CD8-positive, alpha-beta memory T cell (primary cell): Measurements from ENCODE around the gene SLC43A3. TPM values are rescaled to one million over a fixed set of nuclear protein-coding genes. Genes with fewer than 3 reads are reported as not detected.

Source experiments
- polyA plus RNA-seq: library from polyadenylated mRNA; unstranded; fragments of 300-500 nt; fragmentation: Illumina TruSeq; gene quantifications from one replicate; pipeline ENCODE4 v1.2.3, GENCODE V29; 2021
- total RNA-seq, 2 experiments: library from RNA; stranded (reverse); gene quantifications; one replicate each; pipeline ENCODE4 v1.2.3, GENCODE V29; 2021

The SLC43A3 gene
- total and polyA plus RNA-seq, 3 experiments from 2014 or later = 32.6 to 447 (median 434) TPM

Other genes with a start within 250 kb of the SLC43A3 start
- not detected for gene LRRC55, start 245.2 kb downstream of the SLC43A3 start, total RNA-seq
- not detected for gene LRRC55, start 245.2 kb downstream of the SLC43A3 start, polyA plus RNA-seq
- not detected for gene APLNR, start 189.9 kb downstream of the SLC43A3 start, total RNA-seq
- gene APLNR, start 189.9 kb downstream of the SLC43A3 start, polyA plus RNA-seq = not detected
- gene TNKS1BP1, start 102.2 kb downstream of the SLC43A3 start, total RNA-seq = 1 to 10 TPM; 8.7 to 9.6 TPM
- 3.0 TPM for gene TNKS1BP1, start 102.2 kb downstream of the SLC43A3 start, polyA plus RNA-seq
- gene SSRP1, start 91.2 kb downstream of the SLC43A3 start, total RNA-seq = 100 to 1,000 TPM; 308 to 314 TPM
- gene SSRP1, start 91.2 kb downstream of the SLC43A3 start, polyA plus RNA-seq = 44.5 TPM
- gene P2RX3, start 88.8 kb downstream of the SLC43A3 start, total RNA-seq = not detected
- not detected for gene P2RX3, start 88.8 kb downstream of the SLC43A3 start, polyA plus RNA-seq
- gene PRG3, start 46.0 kb downstream of the SLC43A3 start, total RNA-seq = not detected
- gene PRG3, start 46.0 kb downstream of the SLC43A3 start, polyA plus RNA-seq = not detected
- under 1 TPM in 1 of 2 experiments, not detected in 1; 0.44 TPM for gene PRG2, start 36.5 kb downstream of the SLC43A3 start, total RNA-seq
- not detected for gene PRG2, start 36.5 kb downstream of the SLC43A3 start, polyA plus RNA-seq
- gene RTN4RL2, start 33.4 kb upstream of the SLC43A3 start, total RNA-seq = under 1 TPM; 0.24 to 0.27 TPM
- 0.28 TPM for gene RTN4RL2, start 33.4 kb upstream of the SLC43A3 start, polyA plus RNA-seq
- gene SLC43A1, start 88.6 kb upstream of the SLC43A3 start, total RNA-seq = 10 to 100 TPM; 24.2 to 25.3 TPM
- 23.5 TPM for gene SLC43A1, start 88.6 kb upstream of the SLC43A3 start, polyA plus RNA-seq
- 100 to 1,000 TPM; 151 to 154 TPM for gene TIMM10, start 103.6 kb upstream of the SLC43A3 start, total RNA-seq
- 72.2 TPM for gene TIMM10, start 103.6 kb upstream of the SLC43A3 start, polyA plus RNA-seq
- gene SMTNL1, start 110.5 kb upstream of the SLC43A3 start, total RNA-seq = not detected
- gene SMTNL1, start 110.5 kb upstream of the SLC43A3 start, polyA plus RNA-seq = 0.16 TPM
- 10 to 100 TPM; 74.9 to 79.2 TPM for gene UBE2L6, start 140.6 kb upstream of the SLC43A3 start, total RNA-seq
- gene UBE2L6, start 140.6 kb upstream of the SLC43A3 start, polyA plus RNA-seq = 286 TPM
- gene SERPING1, start 170.6 kb upstream of the SLC43A3 start, total RNA-seq = not detected
- gene SERPING1, start 170.6 kb upstream of the SLC43A3 start, polyA plus RNA-seq = not detected
- 1 to 10 TPM; 1.0 to 1.7 TPM for gene YPEL4, start 222.8 kb upstream of the SLC43A3 start, total RNA-seq
- 0.37 TPM for gene YPEL4, start 222.8 kb upstream of the SLC43A3 start, polyA plus RNA-seq
- gene CLP1, start 230.6 kb upstream of the SLC43A3 start, total RNA-seq = 10 to 100 TPM; 22.4 to 23.4 TPM
- 8.2 TPM for gene CLP1, start 230.6 kb upstream of the SLC43A3 start, polyA plus RNA-seq
- gene ZDHHC5, start 241.0 kb upstream of the SLC43A3 start, total RNA-seq = 10 to 100 TPM; 83.9 to 89.0 TPM
- gene ZDHHC5, start 241.0 kb upstream of the SLC43A3 start, polyA plus RNA-seq = 45.1 TPM